GM18517 (cell line): Measurements from ENCODE around the gene IGSF23.
"Not testable (repeated sequence)": the region's sequence is repeated elsewhere in the genome, so short reads cannot be mapped to it uniquely, and the experiment has no call there.

ENCODE experiments used
- ATAC-seq: cut with Tn5 transposase; IDR thresholded peaks from one replicate; pipeline ENCODE4 v1.9.1; 2021; ENCODE audit warnings: mild to moderate bottlenecking, moderate library complexity; ENCODE audit not compliant: unreplicated experiment

The IGSF23 gene

GRCh38 chr19:44611812-44612295 is 1.5 kb upstream of the IGSF23 start:
- no peak for ATAC-seq

GRCh38 chr19:44614313-44614712 is 950 bp downstream of the IGSF23 start:
- no peak for ATAC-seq

- ATAC-seq, result no peak
Measured at GRCh38 chr19:44615863-44616247, 2.5 kb downstream of the IGSF23 start.

- no peak for ATAC-seq
Measured at GRCh38 chr19:44617110-44617880, 3.9 kb downstream of the IGSF23 start.

GRCh38 chr19:44618640-44619357 is 5.4 kb downstream of the IGSF23 start:
- no peak for ATAC-seq

- ATAC-seq, result no peak
Measured at GRCh38 chr19:44620667-44621066, 7.3 kb downstream of the IGSF23 start.

- ATAC-seq, result no peak
Measured at GRCh38 chr19:44621367-44621766, 8.0 kb downstream of the IGSF23 start.

GRCh38 chr19:44623080-44623479 is 9.7 kb downstream of the IGSF23 start:
- no peak for ATAC-seq

GRCh38 chr19:44623626-44624025 is 10.3 kb downstream of the IGSF23 start:
- no peak for ATAC-seq

GRCh38 chr19:44624840-44625354 is 11.5 kb downstream of the IGSF23 start:
- no peak for ATAC-seq

GRCh38 chr19:44625637-44626036 is 12.3 kb downstream of the IGSF23 start:
- not testable (repeated sequence) for ATAC-seq

- ATAC-seq, result no peak
Measured at GRCh38 chr19:44626048-44626624, 12.8 kb downstream of the IGSF23 start.

- no peak for ATAC-seq
Measured at GRCh38 chr19:44627631-44628030, 14.3 kb downstream of the IGSF23 start.

GRCh38 chr19:44628793-44629192 is 15.4 kb downstream of the IGSF23 start:
- ATAC-seq, result no peak

- not testable (repeated sequence) for ATAC-seq
Measured at GRCh38 chr19:44631611-44632010, 18.2 kb downstream of the IGSF23 start.

- not testable (repeated sequence) for ATAC-seq
Measured at GRCh38 chr19:44634058-44634457, 20.7 kb downstream of the IGSF23 start.

- no peak for ATAC-seq
Measured at GRCh38 chr19:44634785-44635184, 21.4 kb downstream of the IGSF23 start.

GRCh38 chr19:44635581-44636438 is 22.4 kb downstream of the IGSF23 start:
- ATAC-seq, result no peak

- ATAC-seq, result no peak
Measured at GRCh38 chr19:44636439-44637389, 23.4 kb downstream of the IGSF23 start.

- ATAC-seq, result no peak
Measured at GRCh38 chr19:44637390-44637764, 24.0 kb downstream of the IGSF23 start.
